KMS-11 (cell line): ENCODE data around the gene SPECC1.

Experiments used
- H2AFZ ChIP-seq: fragments of 200-600 bp; sonication (generic); 2 replicates; pipeline ENCODE4 v1.6.1; 2016; ENCODE audit warnings: antibody characterized with exemption, mixed run types, low read depth
- H3K27ac ChIP-seq: fragments of 200-600 bp; sonication (generic); 2 replicates; pipeline ENCODE4 v1.6.1; 2016; ENCODE audit warnings: mild to moderate bottlenecking, mixed run types
- H3K27me3 ChIP-seq: fragments of 200-600 bp; sonication (generic); 2 replicates; pipeline ENCODE4 v1.6.1; 2017; ENCODE audit warnings: mild to moderate bottlenecking, low read depth, mixed run types, moderate library complexity; ENCODE audit not compliant: insufficient read depth
- H3K36me3 ChIP-seq: fragments of 200-600 bp; sonication (generic); 2 replicates; pipeline ENCODE4 v1.6.1; 2017; ENCODE audit warnings: mild to moderate bottlenecking, mixed run types; ENCODE audit not compliant: insufficient read depth
- H3K4me1 ChIP-seq: fragments of 200-600 bp; sonication (generic); 2 replicates; pipeline ENCODE4 v1.6.1; 2016; ENCODE audit warnings: mild to moderate bottlenecking, low read depth, mixed run types; ENCODE audit not compliant: poor library complexity, severe bottlenecking
- H3K4me2 ChIP-seq: fragments of 200-600 bp; sonication (generic); 2 replicates; pipeline ENCODE4 v1.7.0; 2016; ENCODE audit warnings: mild to moderate bottlenecking, mixed run types
- H3K4me3 ChIP-seq: fragments of 200-600 bp; sonication (generic); IDR thresholded peaks from 2 replicates; pipeline ENCODE4 v1.6.1; 2017; ENCODE audit warnings: low read depth, low read length, mixed read lengths; ENCODE audit not compliant: insufficient read depth
- H3K79me2 ChIP-seq: fragments of 200-600 bp; sonication (generic); 2 replicates; pipeline ENCODE4 v1.6.1; 2016; ENCODE audit warnings: low read depth, mixed run types; ENCODE audit not compliant: insufficient read depth
- H3K9ac ChIP-seq: fragments of 200-600 bp; sonication (generic); 2 replicates; pipeline ENCODE4 v1.6.1; 2016; ENCODE audit warnings: mild to moderate bottlenecking, mixed run types
- H4K20me1 ChIP-seq: fragments of 200-600 bp; sonication (generic); 2 replicates; pipeline ENCODE4 v1.6.1; 2016; ENCODE audit warnings: mild to moderate bottlenecking, mixed run types; ENCODE audit not compliant: insufficient read depth
- CTCF ChIP-seq: fragments of 200-600 bp; sonication (generic); conservative IDR thresholded peaks from 2 replicates; pipeline ENCODE4 v1.6.1; 2017; ENCODE audit warnings: low read depth, mild to moderate bottlenecking, antibody characterized with exemption, low read length, moderate library complexity, mixed read lengths

SPECC1 gene

GRCh38 chr17:20085283-20085845, 76.2 kb downstream of the SPECC1 start:
- peak overlapping the region; percentile 71 for H3K4me2 ChIP-seq
- peaks cover 41% of the 10 kb centered on the region for H3K4me1 ChIP-seq
- H3K27ac ChIP-seq = no peak overlapping the region; the same call in 1 of the 2 replicates
- no peak overlapping the region for H3K4me3 ChIP-seq
- no peaks in the 10 kb centered on the region for H3K79me2 ChIP-seq
- H3K36me3 ChIP-seq = no peaks in the 10 kb centered on the region
- H4K20me1 ChIP-seq = no peaks in the 10 kb centered on the region
- H3K9ac ChIP-seq = no peak overlapping the region
- H2AFZ ChIP-seq = no peak overlapping the region
- TF ChIP-seq CTCF = no peak
- H3K27me3 ChIP-seq = no peaks in the 10 kb centered on the region

GRCh38 chr17:20086416-20087076, 77.4 kb downstream of the SPECC1 start:
- H3K36me3 ChIP-seq = no peaks in the 10 kb centered on the region
- H2AFZ ChIP-seq = no peak overlapping the region
- no peak overlapping the region for H3K4me3 ChIP-seq
- TF ChIP-seq CTCF = no peak
- H3K4me2 ChIP-seq = no peak overlapping the region
- H3K27ac ChIP-seq = no peak overlapping the region
- H3K79me2 ChIP-seq = no peaks in the 10 kb centered on the region
- H3K4me1 ChIP-seq = peaks cover 41% of the 10 kb centered on the region
- H3K27me3 ChIP-seq = no peaks in the 10 kb centered on the region
- H4K20me1 ChIP-seq = no peaks in the 10 kb centered on the region
- no peak overlapping the region for H3K9ac ChIP-seq

GRCh38 chr17:20087538-20088250, 78.5 kb downstream of the SPECC1 start:
- no peaks in the 10 kb centered on the region for H4K20me1 ChIP-seq

More at GRCh38 chr17:20087538-20088250, 78.5 kb downstream of the SPECC1 start:
- no peak overlapping the region for H2AFZ ChIP-seq
- TF ChIP-seq CTCF = no peak
- H3K4me1 ChIP-seq = peaks cover 41% of the 10 kb centered on the region
- no peak overlapping the region for H3K4me2 ChIP-seq
- H3K36me3 ChIP-seq = no peaks in the 10 kb centered on the region
- H3K9ac ChIP-seq = no peak overlapping the region
- no peaks in the 10 kb centered on the region for H3K79me2 ChIP-seq
- H3K27me3 ChIP-seq = no peaks in the 10 kb centered on the region
- H3K27ac ChIP-seq = no peak overlapping the region
- no peak overlapping the region for H3K4me3 ChIP-seq
